Measurements from ENCODE around the gene TAOK2.
"Not testable (repeated sequence)": the region's sequence is repeated elsewhere in the genome, so short reads cannot be mapped to it uniquely, and the experiment has no call there.

The TAOK2 gene

GRCh38 chr16:30003670-30004423 is 30.2 kb downstream of the TAOK2 start:
- in situ Hi-C loops (cut with HindIII; ENCODE audit: low sequenced_read_pairs), result no loop called here

- in situ Hi-C loops (cut with HindIII; ENCODE audit: low sequenced_read_pairs), result no loop called here
Observed at GRCh38 chr16:30004424-30004776, 30.7 kb downstream of the TAOK2 start.

- in situ Hi-C loops (cut with HindIII; ENCODE audit: low sequenced_read_pairs), result no loop called here
Observed at GRCh38 chr16:30004811-30005242, 31.2 kb downstream of the TAOK2 start.

- in situ Hi-C loops (cut with HindIII; ENCODE audit: low sequenced_read_pairs), result no loop called here
Observed at GRCh38 chr16:30005341-30006094, 31.9 kb downstream of the TAOK2 start.

GRCh38 chr16:30006095-30006473 is 32.4 kb downstream of the TAOK2 start:
- in situ Hi-C loops (cut with HindIII; ENCODE audit: low sequenced_read_pairs), result no loop called here

GRCh38 chr16:30006659-30007377 is 33.1 kb downstream of the TAOK2 start:
- in situ Hi-C loops (cut with HindIII; ENCODE audit: low sequenced_read_pairs), result no loop called here

GRCh38 chr16:30007378-30007895 is 33.8 kb downstream of the TAOK2 start:
- in situ Hi-C loops (cut with HindIII; ENCODE audit: low sequenced_read_pairs), result no loop called here

GRCh38 chr16:30009085-30009862 is 35.6 kb downstream of the TAOK2 start:
- in situ Hi-C loops (cut with HindIII; ENCODE audit: low sequenced_read_pairs), result no loop called here

GRCh38 chr16:30009990-30010843 is 36.5 kb downstream of the TAOK2 start:
- in situ Hi-C loops (cut with HindIII; ENCODE audit: low sequenced_read_pairs), result no loop called here

GRCh38 chr16:30010844-30011713 is 37.4 kb downstream of the TAOK2 start, which contains the start of gene DOC2A:
DOC2A (minus strand) TSS chr16:30011027; CDS start chr16:30010222, 805 bp downstream.
- in situ Hi-C loops (cut with HindIII; ENCODE audit: low sequenced_read_pairs), result no loop called here

- in situ Hi-C loops (cut with HindIII; ENCODE audit: low sequenced_read_pairs), result no loop called here
Observed at GRCh38 chr16:30011714-30012504, 38.2 kb downstream of the TAOK2 start.

GRCh38 chr16:30012598-30012997 is 38.9 kb downstream of the TAOK2 start:
- in situ Hi-C loops (cut with HindIII; ENCODE audit: low sequenced_read_pairs), result not testable (repeated sequence)

GRCh38 chr16:30015450-30015849 is 41.8 kb downstream of the TAOK2 start:
- in situ Hi-C loops (cut with HindIII; ENCODE audit: low sequenced_read_pairs), result not testable (repeated sequence)

GRCh38 chr16:30016555-30017276 is 43.0 kb downstream of the TAOK2 start:
- in situ Hi-C loops (cut with HindIII; ENCODE audit: low sequenced_read_pairs), result no loop called here

- in situ Hi-C loops (cut with HindIII; ENCODE audit: low sequenced_read_pairs), result no loop called here
Observed at GRCh38 chr16:30017277-30017656, 43.6 kb downstream of the TAOK2 start.

GRCh38 chr16:30017937-30018336 is 44.3 kb downstream of the TAOK2 start:
- in situ Hi-C loops (cut with HindIII; ENCODE audit: low sequenced_read_pairs), result not testable (repeated sequence)

- in situ Hi-C loops (cut with HindIII; ENCODE audit: low sequenced_read_pairs), result no loop called here
Observed at GRCh38 chr16:30018731-30019158, 45.1 kb downstream of the TAOK2 start.
